GM23338 (cell line): ENCODE measurements around the gene STX8. TPM values are rescaled to one million over a fixed set of nuclear protein-coding genes. Genes with fewer than 3 reads are reported as not detected.

Experiments used
- ATAC-seq: fragments of 200-7000 bp; cut with Tn5 transposase; 3 replicates; pipeline ENCODE4 v1.9.1; 2020
- DNase-seq: peaks from one replicate; pipeline ENCODE4 v3.0.0-alpha.2; 2015; ENCODE audit warnings: low spot score
- H2AFZ ChIP-seq: fragments of 200-600 bp; sonication (generic); 2 replicates; pipeline ENCODE4 v1.8.0; 2016; ENCODE audit warnings: antibody characterized with exemption, mild to moderate bottlenecking, moderate library complexity
- H3F3A ChIP-seq: fragments of 200-600 bp; sonication (generic); replicated peaks from 2 replicates; pipeline ENCODE4 v1.8.0; 2017; ENCODE audit warnings: antibody characterized with exemption, mixed run types, low read depth
- H3K27ac ChIP-seq: fragments of 200-600 bp; sonication (generic); 2 replicates; pipeline ENCODE4 v1.6.1; 2016; ENCODE audit warnings: low read depth
- H3K27me3 ChIP-seq: fragments of 200-600 bp; sonication (generic); 2 replicates; pipeline ENCODE4 v1.8.0; 2016; ENCODE audit warnings: mild to moderate bottlenecking, mixed run types, moderate library complexity; ENCODE audit not compliant: insufficient read depth
- H3K36me3 ChIP-seq: fragments of 200-600 bp; sonication (generic); 2 replicates; pipeline ENCODE4 v1.8.0; 2016; ENCODE audit warnings: mild to moderate bottlenecking; ENCODE audit not compliant: insufficient read depth
- H3K4me1 ChIP-seq: fragments of 200-600 bp; sonication (generic); 2 replicates; pipeline ENCODE4 v1.8.0; 2016; ENCODE audit warnings: mild to moderate bottlenecking, moderate library complexity; ENCODE audit not compliant: insufficient read depth
- H3K4me2 ChIP-seq: fragments of 200-600 bp; sonication (generic); 2 replicates; pipeline ENCODE4 v1.7.1; 2017; ENCODE audit warnings: mixed run types
- H3K4me3 ChIP-seq: fragments of 200-600 bp; sonication (generic); 2 replicates; pipeline ENCODE4 v1.6.1; 2016; ENCODE audit warnings: mixed run types
- H3K79me2 ChIP-seq: fragments of 200-600 bp; sonication (generic); replicated peaks from 2 replicates; pipeline ENCODE4 v1.8.0; 2017; ENCODE audit warnings: mild to moderate bottlenecking; ENCODE audit not compliant: insufficient read depth
- H3K9me2 ChIP-seq: fragments of 200-600 bp; sonication (generic); 2 replicates; pipeline ENCODE4 v1.8.0; 2017; ENCODE audit not compliant: insufficient read depth
- H4K20me1 ChIP-seq: fragments of 200-600 bp; sonication (generic); replicated peaks from 2 replicates; pipeline ENCODE4 v1.8.0; 2017; ENCODE audit warnings: mild to moderate bottlenecking; ENCODE audit not compliant: insufficient read depth
- H3K27ac Mint-ChIP-seq: 2 replicates; pipeline ENCODE4 v1.8.0; 2020; ENCODE audit warnings: inconsistent platforms, mild to moderate bottlenecking, moderate library complexity, mixed read lengths
- H3K27me3 Mint-ChIP-seq: 3 replicates; pipeline ENCODE4 v1.8.0; 2022; ENCODE audit warnings: low read depth, mild to moderate bottlenecking, moderate library complexity, mixed read lengths, inconsistent platforms; ENCODE audit not compliant: insufficient read depth, poor library complexity
- H3K36me3 Mint-ChIP-seq: 3 replicates; pipeline ENCODE4 v1.8.0; 2021; ENCODE audit warnings: low read depth, mild to moderate bottlenecking, inconsistent platforms, moderate library complexity, mixed read lengths
- H3K4me1 Mint-ChIP-seq: 3 replicates; pipeline ENCODE4 v1.8.0; 2020; ENCODE audit warnings: mild to moderate bottlenecking, inconsistent platforms, mixed read lengths
- H3K4me3 Mint-ChIP-seq: 3 replicates; pipeline ENCODE4 v1.8.0; 2021; ENCODE audit warnings: moderate library complexity, mild to moderate bottlenecking, inconsistent platforms, mixed read lengths
- H3K9me3 Mint-ChIP-seq: 3 replicates; pipeline ENCODE4 v1.8.0; 2020; ENCODE audit warnings: moderate library complexity, mild to moderate bottlenecking, inconsistent platforms, mixed read lengths
- CTCF ChIP-seq, 2 experiments: fragments of 200-600 bp in 1 of 2; sonication (generic) in 1 of 2; conservative IDR thresholded peaks; 2 replicates each; pipeline versions ENCODE4 v1.5.1 to v1.6.1; 2016 to 2017; ENCODE audit warnings: antibody characterized with exemption in 2 of 2, low read depth in 2 of 2, mild to moderate bottlenecking in 2 of 2, moderate library complexity in 1 of 2
- ETS1 ChIP-seq: IDR thresholded peaks from 2 replicates; pipeline ENCODE4 v1.6.1; 2016; ENCODE audit warnings: antibody characterized with exemption
- EZH2 ChIP-seq: fragments of 200-600 bp; sonication (generic); IDR thresholded peaks from one replicate; pipeline ENCODE4 v1.8.0; 2017; ENCODE audit warnings: antibody characterized with exemption, mild to moderate bottlenecking, low read depth; ENCODE audit not compliant: unreplicated experiment
- EZH2phosphoT487 ChIP-seq: fragments of 200-600 bp; sonication (generic); IDR thresholded peaks from one replicate; pipeline ENCODE4 v1.8.1; 2018; ENCODE audit warnings: antibody characterized with exemption; ENCODE audit not compliant: unreplicated experiment
- POLR2AphosphoS5 ChIP-seq: IDR thresholded peaks from 2 replicates; pipeline ENCODE4 v1.6.1; 2016; ENCODE audit warnings: antibody characterized with exemption, low read depth
- REST ChIP-seq: IDR thresholded peaks from one replicate; pipeline ENCODE4 v1.6.1; 2018; ENCODE audit warnings: antibody characterized with exemption; ENCODE audit not compliant: unreplicated experiment
- ZNF114 ChIP-seq: fragments of 250-450 bp; sonication (Bioruptor Pico); IDR thresholded peaks from 2 replicates; pipeline ENCODE4 v1.5.0; 2020; ENCODE audit warnings: mild to moderate bottlenecking, moderate library complexity
- ZNF331 ChIP-seq: fragments of 250-450 bp; sonication (Bioruptor Pico); IDR thresholded peaks from 2 replicates; pipeline ENCODE4 v1.5.0; 2020; ENCODE audit warnings: low read depth, mild to moderate bottlenecking, moderate library complexity
- polyA plus RNA-seq: library from polyadenylated mRNA; unstranded; fragments of >200 nt; fragmentation: Nextera tagmentation; extraction: Ambion mirVana; gene quantifications from 2 replicates; pipeline ENCODE4 v1.2.1, GENCODE V29; 2016
- total RNA-seq: library from RNA; depleted of rRNA; stranded (reverse); fragments of >200 nt; shearing (Covaris generic); gene quantifications from 2 replicates; pipeline ENCODE4 v1.2.3, GENCODE V29; 2014

Gene STX8
- total and polyA plus RNA-seq, 2 experiments from 2014 or later, result 59.4 to 82.3 TPM

- TF ChIP-seq CTCF (conservative IDR thresholded peaks at IDR 0.05; ENCODE audit: low read depth in 2 of 2) (no peak), ZNF331 (no peak), POLR2AphosphoS5 (no peak), ETS1 (no peak), REST (no peak), ZNF114 (no peak), EZH2 (no peak)
These were observed 103.5 kb downstream of the STX8 start (continued) for GRCh38 chr17:9472094-9472493.

GRCh38 chr17:9470171-9470570 lies 105.4 kb downstream of the STX8 start:
- H3K27me3 ChIP-seq, result no peaks in the 10 kb centered on the region
- no peak overlapping the region for H3K4me2 ChIP-seq
- H4K20me1 ChIP-seq, result no peaks in the 10 kb centered on the region
- H3K79me2 ChIP-seq, result no peaks in the 10 kb centered on the region
- Mint-ChIP-seq H3K27me3 (peaks cover 1% of the 10 kb centered on the region), H3K9me3 (no peaks in the 10 kb centered on the region), H3K4me1 (peaks cover 17% of the 10 kb centered on the region), H3K4me3 (no peak overlapping the region), H3K27ac (no peak overlapping the region), H3K36me3 (no peaks in the 10 kb centered on the region; the same call in 1 of the 3 replicates)
- DNase-seq (no peak), ATAC-seq (no peak)
- no peak overlapping the region for H2AFZ ChIP-seq
- H3K4me1 ChIP-seq, result peaks cover 5% of the 10 kb centered on the region; the same call in 1 of the 2 replicates
- H3K27ac ChIP-seq, result no peak overlapping the region
- no peak for TF ChIP-seq EZH2phosphoT487
- TF ChIP-seq ZNF331, result no peak
- no peak for TF ChIP-seq ZNF114
- H3K4me3 ChIP-seq, result no peak overlapping the region
- no peaks in the 10 kb centered on the region for H3K9me2 ChIP-seq
- H3K36me3 ChIP-seq, result no peaks in the 10 kb centered on the region; the same call in 1 of the 2 replicates
- H3F3A ChIP-seq, result no peaks in the 10 kb centered on the region
